ENCODE measurements around the gene KIF15.
"Not testable (repeated sequence)": the region's sequence is repeated elsewhere in the genome, so short reads cannot be mapped to it uniquely, and the experiment has no call there.

KIF15 gene

DNA sequence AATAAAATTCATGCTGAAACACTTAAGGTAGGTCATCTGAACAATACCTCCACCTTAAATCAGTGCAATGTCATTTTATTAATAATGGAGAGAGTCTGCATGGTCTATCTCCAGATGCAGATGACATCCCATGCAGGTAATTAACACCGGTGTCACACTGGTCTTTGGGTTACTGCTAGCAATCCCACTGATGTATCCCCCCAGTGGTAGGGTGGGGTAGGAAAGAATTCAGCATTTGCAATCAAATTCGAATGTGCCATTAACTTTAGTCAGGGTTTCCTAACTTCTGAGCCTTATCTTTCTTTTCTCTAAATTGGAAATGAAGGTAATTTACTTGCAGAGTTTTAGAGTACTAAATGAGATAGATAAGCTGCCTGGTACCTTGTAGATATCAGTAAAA lies 44.4 kb downstream of the KIF15 start:
- Histone ChIP-seq H2AFZ (ENCODE audit: low read depth) (no peak overlapping the region), H3K4me1 (ENCODE audit: low read depth, poor library complexity, severe bottlenecking) (no peaks in the 10 kb centered on the region), H3K4me2 (no peak overlapping the region), H3K27ac (no peak overlapping the region), H4K20me1 (ENCODE audit: insufficient read depth) (no peaks in the 10 kb centered on the region), H3K27me3 (ENCODE audit: insufficient read depth, low read depth) (no peaks in the 10 kb centered on the region), H3K9ac (no peak overlapping the region), H3K79me2 (ENCODE audit: insufficient read depth, low read depth) (no peaks in the 10 kb centered on the region), H3K36me3 (ENCODE audit: insufficient read depth) (no peaks in the 10 kb centered on the region), H3K4me3 (IDR thresholded peaks at IDR 0.05; ENCODE audit: insufficient read depth, low read depth, low read length) (no peak overlapping the region)
- TF ChIP-seq, protein P1, sequence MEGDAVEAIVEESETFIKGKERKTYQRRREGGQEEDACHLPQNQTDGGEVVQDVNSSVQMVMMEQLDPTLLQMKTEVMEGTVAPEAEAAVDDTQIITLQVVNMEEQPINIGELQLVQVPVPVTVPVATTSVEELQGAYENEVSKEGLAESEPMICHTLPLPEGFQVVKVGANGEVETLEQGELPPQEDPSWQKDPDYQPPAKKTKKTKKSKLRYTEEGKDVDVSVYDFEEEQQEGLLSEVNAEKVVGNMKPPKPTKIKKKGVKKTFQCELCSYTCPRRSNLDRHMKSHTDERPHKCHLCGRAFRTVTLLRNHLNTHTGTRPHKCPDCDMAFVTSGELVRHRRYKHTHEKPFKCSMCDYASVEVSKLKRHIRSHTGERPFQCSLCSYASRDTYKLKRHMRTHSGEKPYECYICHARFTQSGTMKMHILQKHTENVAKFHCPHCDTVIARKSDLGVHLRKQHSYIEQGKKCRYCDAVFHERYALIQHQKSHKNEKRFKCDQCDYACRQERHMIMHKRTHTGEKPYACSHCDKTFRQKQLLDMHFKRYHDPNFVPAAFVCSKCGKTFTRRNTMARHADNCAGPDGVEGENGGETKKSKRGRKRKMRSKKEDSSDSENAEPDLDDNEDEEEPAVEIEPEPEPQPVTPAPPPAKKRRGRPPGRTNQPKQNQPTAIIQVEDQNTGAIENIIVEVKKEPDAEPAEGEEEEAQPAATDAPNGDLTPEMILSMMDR (conservative IDR thresholded peaks at IDR 0.05; ENCODE audit: low read depth, low read length), result no peak

DNA sequence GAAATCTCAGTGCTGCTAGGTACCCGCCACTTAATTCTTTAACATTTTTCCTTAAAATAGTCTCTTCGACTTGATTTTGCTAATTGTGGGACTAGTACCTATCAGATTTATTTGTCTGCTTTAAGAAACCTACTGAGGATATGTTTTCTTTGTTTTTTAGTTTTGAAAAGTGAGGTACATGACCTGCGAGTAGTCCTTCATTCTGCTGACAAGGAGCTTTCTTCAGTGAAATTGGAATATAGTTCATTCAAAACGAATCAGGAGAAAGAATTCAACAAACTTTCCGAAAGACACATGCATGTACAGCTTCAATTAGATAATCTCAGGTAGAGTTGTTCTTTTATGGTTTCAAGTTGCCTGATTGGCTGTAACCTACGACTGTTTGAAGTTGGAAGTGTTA lies 53.2 kb downstream of the KIF15 start:
- Histone ChIP-seq H3K36me3 (ENCODE audit: insufficient read depth) (no peaks in the 10 kb centered on the region), H3K27ac (no peak overlapping the region), H3K4me1 (ENCODE audit: low read depth, poor library complexity, severe bottlenecking) (no peaks in the 10 kb centered on the region), H3K4me3 (IDR thresholded peaks at IDR 0.05; ENCODE audit: insufficient read depth, low read depth, low read length) (no peak overlapping the region), H3K9ac (no peak overlapping the region), H3K27me3 (ENCODE audit: insufficient read depth, low read depth) (no peaks in the 10 kb centered on the region), H3K4me2 (no peak overlapping the region), H4K20me1 (ENCODE audit: insufficient read depth) (no peaks in the 10 kb centered on the region), H2AFZ (ENCODE audit: low read depth) (no peak overlapping the region), H3K79me2 (ENCODE audit: insufficient read depth, low read depth) (no peaks in the 10 kb centered on the region)
- TF ChIP-seq, protein P1 (conservative IDR thresholded peaks at IDR 0.05; ENCODE audit: low read depth, low read length), result no peak

DNA sequence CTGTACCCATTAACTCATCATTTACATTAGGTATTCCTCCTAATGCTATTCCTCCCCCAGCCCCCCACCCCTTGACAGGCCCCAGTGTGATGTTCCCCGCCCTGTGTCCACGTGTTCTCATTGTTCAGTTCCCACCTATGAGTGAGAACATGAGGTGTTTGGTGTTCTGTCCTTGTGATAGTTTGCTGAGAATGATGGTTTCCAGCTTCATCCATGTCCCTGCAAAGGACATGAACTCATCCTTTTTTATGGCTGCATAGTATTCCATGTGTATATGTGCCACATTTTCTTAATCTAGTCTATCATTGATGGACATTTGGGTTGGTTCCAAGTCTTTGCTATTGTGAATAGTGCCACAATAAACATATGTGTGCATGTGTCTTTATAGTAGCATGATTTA lies 54.7 kb downstream of the KIF15 start:
- not testable (repeated sequence) for H3K4me1 ChIP-seq (ENCODE audit: low read depth, poor library complexity, severe bottlenecking); H2AFZ ChIP-seq (ENCODE audit: low read depth); H3K9ac ChIP-seq; H3K4me3 ChIP-seq (IDR thresholded peaks at IDR 0.05; ENCODE audit: insufficient read depth, low read depth, low read length); H3K27ac ChIP-seq; H3K4me2 ChIP-seq; H4K20me1 ChIP-seq (ENCODE audit: insufficient read depth); H3K36me3 ChIP-seq (ENCODE audit: insufficient read depth); H3K79me2 ChIP-seq (ENCODE audit: insufficient read depth, low read depth); H3K27me3 ChIP-seq (ENCODE audit: insufficient read depth, low read depth)

DNA sequence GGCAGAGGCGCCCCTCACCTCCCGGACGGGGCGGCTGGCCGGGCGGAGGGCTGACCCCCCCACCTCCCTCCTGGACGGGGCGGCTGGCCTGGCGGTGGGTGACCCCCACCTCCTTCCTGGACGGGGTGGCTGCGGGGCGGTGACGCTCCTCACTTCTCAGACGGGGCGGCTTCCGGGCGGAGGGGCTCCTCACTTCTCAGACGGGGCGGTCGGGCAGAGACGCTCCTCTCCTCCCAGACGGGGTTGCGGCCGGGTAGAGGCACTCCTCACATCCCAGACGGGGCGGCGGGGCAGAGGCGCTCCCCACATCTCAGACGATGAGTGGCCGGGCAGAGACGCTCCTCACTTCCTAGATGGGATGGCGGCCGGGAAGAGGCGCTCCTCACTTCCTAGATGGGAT lies 59.6 kb downstream of the KIF15 start:
- not testable (repeated sequence) for H2AFZ ChIP-seq (ENCODE audit: low read depth); H3K4me2 ChIP-seq; H3K4me3 ChIP-seq (IDR thresholded peaks at IDR 0.05; ENCODE audit: insufficient read depth, low read depth, low read length); H3K36me3 ChIP-seq (ENCODE audit: insufficient read depth); H3K27ac ChIP-seq; H3K27me3 ChIP-seq (ENCODE audit: insufficient read depth, low read depth); H3K79me2 ChIP-seq (ENCODE audit: insufficient read depth, low read depth); H3K9ac ChIP-seq; H4K20me1 ChIP-seq (ENCODE audit: insufficient read depth)
- peaks cover 12% of the 10 kb centered on the region for H3K4me1 ChIP-seq (ENCODE audit: low read depth, poor library complexity, severe bottlenecking)

DNA sequence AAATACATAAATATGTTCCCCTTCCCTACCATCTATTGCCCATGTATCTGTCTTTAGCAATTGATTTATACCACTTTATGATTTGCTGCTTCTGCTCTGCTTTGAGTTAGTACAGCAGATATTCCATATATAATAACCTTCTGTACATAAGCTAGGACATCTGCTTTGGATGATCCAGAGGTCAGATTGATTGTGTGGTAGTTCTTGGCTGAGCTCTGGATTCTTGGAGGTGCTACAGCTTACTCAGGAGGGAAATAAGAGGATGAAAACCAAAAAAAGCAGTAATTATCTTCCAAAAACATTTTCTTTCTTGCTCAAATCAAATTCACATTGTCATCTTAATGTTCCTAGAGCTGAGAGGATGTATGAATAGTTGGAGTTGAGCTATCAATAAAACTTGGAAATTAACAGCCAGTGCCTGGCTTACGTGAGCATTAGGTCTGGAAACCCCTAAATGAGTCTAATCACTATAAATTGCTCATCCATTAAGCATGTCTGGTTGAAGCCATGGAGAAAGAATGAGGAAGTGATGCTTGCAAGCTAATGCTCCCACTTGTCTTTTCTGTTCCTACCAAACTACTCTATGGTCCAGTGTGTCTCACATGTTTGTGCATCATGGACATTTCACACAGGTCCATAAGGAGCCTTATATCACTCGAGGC lies 63.8 kb downstream of the KIF15 start:
- Histone ChIP-seq H4K20me1 (ENCODE audit: insufficient read depth) (no peaks in the 10 kb centered on the region), H3K4me3 (IDR thresholded peaks at IDR 0.05; ENCODE audit: insufficient read depth, low read depth, low read length) (no peak overlapping the region), H3K27me3 (ENCODE audit: insufficient read depth, low read depth) (no peaks in the 10 kb centered on the region), H3K4me1 (ENCODE audit: low read depth, poor library complexity, severe bottlenecking) (peaks cover 15% of the 10 kb centered on the region), H3K9ac (no peak overlapping the region), H3K27ac (no peak overlapping the region), H3K4me2 (no peak overlapping the region), H2AFZ (ENCODE audit: low read depth) (no peak overlapping the region), H3K36me3 (ENCODE audit: insufficient read depth) (peaks cover 3% of the 10 kb centered on the region; the same call in 1 of the 2 replicates), H3K79me2 (ENCODE audit: insufficient read depth, low read depth) (no peaks in the 10 kb centered on the region)
- TF ChIP-seq, protein P1 (conservative IDR thresholded peaks at IDR 0.05; ENCODE audit: low read depth, low read length), result no peak
